Hematopoietic multipotent progenitor cell (in vitro differentiated cells): ENCODE results near the gene SPTB. TPM values are rescaled to one million over a fixed set of nuclear protein-coding genes. Genes with fewer than 3 reads are reported as not detected.
"Not testable (repeated sequence)": the region's sequence is repeated elsewhere in the genome, so short reads cannot be mapped to it uniquely, and the experiment has no call there.

Source experiments
- DNase-seq, 3 donors: peaks; one replicate each; pipeline ENCODE4 v3.0.0-alpha.2; 2011 to 2015; ENCODE audit warnings: low read depth in 2 of 3, low spot score in 2 of 3
- total RNA-seq: library from RNA; depleted of rRNA; stranded (reverse); fragments of >200 nt; gene quantifications from one replicate; pipeline ENCODE4 v1.2.3, GENCODE V29; 2012

The SPTB gene
- total RNA-seq, 1 donor: 0.81 TPM

DNA sequence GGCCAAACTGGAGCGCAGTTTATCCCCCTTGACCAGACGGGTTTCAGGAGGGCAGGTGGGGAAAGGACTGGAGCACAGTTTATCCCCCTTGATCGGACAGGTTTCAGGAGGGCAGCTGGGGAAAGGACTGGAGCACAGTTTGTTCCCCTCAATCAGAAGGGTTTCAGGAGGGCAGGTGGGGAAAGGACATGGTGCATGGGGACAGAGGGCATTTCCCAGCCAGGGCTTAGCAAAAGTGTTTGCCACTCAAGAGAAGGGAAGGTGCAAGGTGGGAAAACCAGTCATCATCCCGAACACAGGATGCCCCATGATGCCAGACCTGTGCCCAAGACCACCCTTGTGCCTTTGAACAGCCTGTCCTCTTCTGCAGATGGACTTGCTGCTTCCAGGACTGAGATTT, 54.7 kb downstream of the SPTB start:
- no peak for DNase-seq

DNA sequence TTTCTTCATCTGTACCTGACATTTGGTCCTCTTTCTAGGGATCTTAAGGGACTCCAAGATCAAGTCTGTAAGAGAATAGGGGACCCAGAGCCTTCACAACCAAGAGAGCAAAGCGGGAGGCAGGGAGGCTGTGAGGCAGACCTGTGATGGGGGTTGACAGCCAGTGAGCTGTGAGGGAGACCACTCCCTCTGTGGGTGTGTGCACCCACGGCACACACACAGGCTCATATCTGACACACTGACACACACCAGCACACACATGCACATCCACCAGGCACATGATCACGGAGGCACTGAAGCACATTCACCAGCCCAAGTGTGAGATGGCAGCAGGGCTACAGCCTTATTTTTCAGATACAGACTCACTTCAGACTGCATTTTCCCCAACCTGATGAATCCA, 55.2 kb downstream of the SPTB start:
- DNase-seq: no peak

GRCh38 chr14:64823305-64823861, 56.3 kb downstream of the SPTB start:
- peak; percentile 28 to 73 (median 57) for DNase-seq

DNA sequence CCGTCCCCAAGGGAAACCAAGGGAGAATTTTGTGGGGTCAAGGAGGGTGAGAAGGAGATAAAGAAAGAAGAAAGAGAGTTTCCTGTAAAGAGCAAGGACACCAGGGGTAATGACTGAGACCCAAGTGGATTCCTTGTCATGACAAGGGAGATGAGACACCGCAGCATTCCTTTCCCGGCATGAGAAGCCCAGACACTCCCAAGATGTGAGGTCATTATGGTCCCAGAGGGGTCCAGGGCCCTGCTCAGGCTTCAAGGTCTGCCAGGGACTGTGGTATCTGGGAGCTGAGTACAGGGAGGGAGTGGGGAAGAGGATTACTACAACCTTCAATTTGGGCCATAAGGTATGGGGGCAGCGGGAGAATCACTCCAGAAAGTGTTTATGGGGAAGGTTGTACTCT, 58.1 kb downstream of the SPTB start:
- no peak for DNase-seq

GRCh38 chr14:64818151-64818550, 61.6 kb downstream of the SPTB start:
- DNase-seq: no peak

- no peak for DNase-seq
These were observed 62.1 kb downstream of the SPTB start for GRCh38 chr14:64817631-64818030.

GRCh38 chr14:64816221-64816783, 63.4 kb downstream of the SPTB start:
- DNase-seq: no peak

DNA sequence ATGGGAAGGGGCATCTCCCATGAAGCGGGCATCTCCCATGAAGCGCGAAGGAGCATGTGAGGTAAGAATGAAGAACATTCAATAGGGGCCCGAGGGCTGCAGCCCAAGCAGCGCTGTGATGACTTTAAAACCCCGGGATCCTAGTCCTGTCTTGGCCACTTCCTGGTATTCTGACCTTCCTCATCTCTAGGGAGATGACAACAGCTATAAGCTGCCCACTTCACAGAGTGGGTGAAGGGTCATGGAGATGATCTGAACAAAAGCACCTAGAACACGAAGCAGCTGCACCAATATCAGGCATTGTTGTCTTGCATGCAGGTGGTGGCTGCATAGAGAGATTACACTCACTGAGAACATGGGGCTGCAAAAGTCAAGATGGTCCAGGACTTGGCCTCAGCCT, 64.5 kb downstream of the SPTB start:
- DNase-seq: no peak

DNA sequence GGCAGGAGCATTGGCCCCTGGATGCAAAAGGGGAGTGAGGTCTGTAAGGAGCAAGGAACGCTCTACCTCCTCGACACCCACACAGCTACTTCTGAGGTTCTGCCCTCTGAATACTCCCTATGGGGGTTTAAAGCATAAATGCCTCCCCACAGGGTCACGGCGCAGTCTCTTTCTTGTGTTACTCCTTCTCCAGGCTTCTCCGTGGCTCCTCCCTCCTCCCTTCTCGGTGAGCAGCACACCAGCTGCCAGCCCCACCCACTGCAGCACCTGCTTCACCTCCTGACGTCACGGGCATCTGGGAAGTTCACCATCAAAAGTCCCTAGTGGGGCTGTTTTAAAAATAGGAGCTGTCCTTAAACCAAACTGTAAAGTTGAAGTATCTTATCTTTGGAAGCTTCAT, 67.3 kb downstream of the SPTB start:
- no peak for DNase-seq

GRCh38 chr14:64811676-64812075, 68.0 kb downstream of the SPTB start:
- DNase-seq: no peak

DNA sequence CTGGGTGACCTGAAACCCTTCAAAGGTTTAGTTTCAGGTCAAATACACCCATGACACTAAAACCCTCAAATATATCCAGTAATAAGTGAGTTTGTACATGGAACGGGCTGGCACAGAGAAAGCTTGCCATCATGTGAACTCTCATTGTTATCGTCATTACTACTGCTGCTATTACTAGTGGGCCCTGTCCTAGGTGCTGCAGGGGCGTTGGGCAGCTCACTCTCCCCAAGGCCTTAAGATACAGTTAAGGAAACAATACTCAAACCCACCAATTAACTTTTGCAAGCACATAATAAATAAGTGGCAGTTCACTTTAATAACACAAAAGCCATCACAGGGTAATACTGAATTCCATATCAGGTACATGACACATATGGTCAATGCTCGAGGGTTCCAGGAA, 71.3 kb downstream of the SPTB start:
- no peak for DNase-seq

- no peak for DNase-seq
These were observed 72.2 kb downstream of the SPTB start for GRCh38 chr14:64807551-64807950.

- DNase-seq: no peak
These were observed 72.7 kb downstream of the SPTB start for GRCh38 chr14:64806862-64807495.

- DNase-seq: no peak
These were observed 73.4 kb downstream of the SPTB start for GRCh38 chr14:64806202-64806861.

DNA sequence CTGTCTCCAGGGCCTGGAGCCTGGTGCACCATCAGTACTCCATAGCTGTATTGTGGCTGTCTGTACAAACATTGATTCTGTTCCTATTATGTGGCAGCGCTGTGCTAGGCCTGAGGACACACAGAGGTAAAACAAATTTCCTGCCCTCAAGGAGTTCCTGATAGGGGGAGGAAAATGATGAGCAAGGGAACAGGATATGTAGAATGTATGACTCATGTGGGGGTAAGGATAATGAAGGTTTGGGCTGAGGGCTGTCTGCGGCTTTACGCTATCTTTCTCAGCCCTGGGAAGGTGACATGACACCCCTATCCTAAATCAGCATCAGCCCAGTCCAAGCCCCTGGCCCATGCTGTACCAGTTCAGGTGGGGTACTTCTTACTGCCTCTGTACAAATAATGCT, 74.1 kb downstream of the SPTB start:
- DNase-seq: not testable (repeated sequence)

GRCh38 chr14:64804754-64805260, 74.9 kb downstream of the SPTB start:
- no peak for DNase-seq

GRCh38 chr14:64801800-64802199, 77.9 kb downstream of the SPTB start:
- peak in 2 of 3 donors; percentile 10 to 23 for DNase-seq

GRCh38 chr14:64801046-64801445, 78.7 kb downstream of the SPTB start:
- no peak for DNase-seq

DNA sequence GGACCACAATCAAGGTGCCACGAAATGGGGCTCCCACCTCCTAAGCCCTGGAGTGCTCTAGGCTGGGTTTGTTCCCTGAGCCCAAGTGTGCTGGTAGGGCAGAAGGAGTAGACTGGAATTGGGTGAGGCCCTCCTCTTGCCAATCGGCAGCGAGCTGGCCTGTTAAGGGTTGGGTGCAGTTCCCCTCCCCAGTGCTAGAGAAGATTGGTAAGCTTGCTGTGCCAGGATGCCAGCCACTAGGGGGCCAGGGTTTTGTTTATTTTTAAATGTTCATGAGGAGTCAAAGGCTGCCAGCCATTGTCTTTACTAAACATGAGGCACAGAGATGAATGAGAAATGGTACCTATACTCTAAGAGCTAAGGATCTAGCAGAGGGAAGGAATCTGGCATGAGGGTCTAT, 79.7 kb downstream of the SPTB start:
- peak in 2 of 3 donors; percentile 25 to 50 for DNase-seq

DNA sequence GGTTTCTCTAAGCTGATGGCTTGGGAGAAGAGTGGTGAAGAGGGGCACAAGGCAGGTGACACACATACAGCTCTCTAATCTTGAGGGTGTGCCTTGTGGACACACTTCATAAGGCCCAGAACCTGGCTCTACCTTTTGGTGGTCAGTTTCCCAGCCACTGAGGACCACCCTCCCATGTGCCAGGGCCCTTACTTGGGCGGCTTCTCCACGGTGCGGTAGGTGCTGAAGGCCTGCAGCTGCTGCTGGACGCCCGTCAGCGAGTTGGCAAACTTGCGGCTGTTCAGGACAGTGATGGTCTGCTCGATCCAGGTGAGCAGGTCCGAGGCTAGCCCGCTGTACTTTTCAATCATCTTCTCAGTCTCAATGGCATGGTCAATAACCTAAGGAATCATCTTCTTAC, 80.2 kb downstream of the SPTB start:
- DNase-seq: no peak

DNA sequence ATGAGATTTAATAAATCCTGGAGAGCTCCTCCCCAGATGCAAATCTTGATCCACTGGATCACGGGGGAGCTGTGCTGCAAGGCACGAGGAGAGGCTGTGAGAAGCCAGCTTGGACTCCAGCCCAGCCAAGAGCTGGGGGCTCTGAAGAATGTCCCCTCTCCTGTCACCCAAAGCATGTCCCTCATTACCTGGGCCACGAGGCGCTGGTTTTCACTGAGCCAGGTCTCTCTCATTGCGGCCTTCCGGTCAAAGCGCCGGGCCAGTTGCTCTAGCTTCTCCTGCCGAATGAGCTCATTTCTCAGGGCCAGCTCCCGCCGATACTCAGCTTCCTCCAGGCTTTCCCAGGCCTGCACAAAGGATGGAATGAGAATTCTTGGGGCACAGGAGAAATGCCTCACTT, 83.3 kb downstream of the SPTB start:
- DNase-seq: no peak

GRCh38 chr14:64795921-64796320, 83.8 kb downstream of the SPTB start:
- no peak for DNase-seq
